Measurements from ENCODE around the gene PALD1.

DNA sequence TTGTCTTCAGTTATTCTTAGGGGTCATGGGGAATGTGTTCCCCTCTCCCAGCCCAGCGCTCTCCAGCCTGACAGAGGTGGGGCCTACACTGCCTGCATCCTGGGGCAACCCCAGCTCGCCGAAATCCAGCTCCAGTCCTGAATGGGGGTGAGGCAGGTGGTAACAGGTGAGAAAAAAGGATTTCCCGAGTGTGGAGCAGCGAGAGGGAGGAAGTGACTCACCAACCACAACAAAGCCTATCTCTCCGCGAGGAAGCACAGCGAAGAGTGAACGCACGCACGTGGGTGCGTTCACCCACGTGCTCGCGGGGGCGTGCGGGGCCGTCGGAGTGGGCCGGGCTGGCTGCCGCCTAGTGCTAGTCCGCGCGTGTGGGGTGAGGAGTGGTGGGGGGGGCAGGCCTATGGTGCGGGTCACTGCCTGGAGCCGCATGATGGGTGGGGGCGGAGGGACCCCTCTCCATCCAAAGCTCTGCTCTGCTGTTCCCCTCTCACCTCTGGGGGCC is 855 bp upstream of the PALD1 start:
- TF ChIP-seq, protein P1, sequence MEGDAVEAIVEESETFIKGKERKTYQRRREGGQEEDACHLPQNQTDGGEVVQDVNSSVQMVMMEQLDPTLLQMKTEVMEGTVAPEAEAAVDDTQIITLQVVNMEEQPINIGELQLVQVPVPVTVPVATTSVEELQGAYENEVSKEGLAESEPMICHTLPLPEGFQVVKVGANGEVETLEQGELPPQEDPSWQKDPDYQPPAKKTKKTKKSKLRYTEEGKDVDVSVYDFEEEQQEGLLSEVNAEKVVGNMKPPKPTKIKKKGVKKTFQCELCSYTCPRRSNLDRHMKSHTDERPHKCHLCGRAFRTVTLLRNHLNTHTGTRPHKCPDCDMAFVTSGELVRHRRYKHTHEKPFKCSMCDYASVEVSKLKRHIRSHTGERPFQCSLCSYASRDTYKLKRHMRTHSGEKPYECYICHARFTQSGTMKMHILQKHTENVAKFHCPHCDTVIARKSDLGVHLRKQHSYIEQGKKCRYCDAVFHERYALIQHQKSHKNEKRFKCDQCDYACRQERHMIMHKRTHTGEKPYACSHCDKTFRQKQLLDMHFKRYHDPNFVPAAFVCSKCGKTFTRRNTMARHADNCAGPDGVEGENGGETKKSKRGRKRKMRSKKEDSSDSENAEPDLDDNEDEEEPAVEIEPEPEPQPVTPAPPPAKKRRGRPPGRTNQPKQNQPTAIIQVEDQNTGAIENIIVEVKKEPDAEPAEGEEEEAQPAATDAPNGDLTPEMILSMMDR (IDR thresholded peaks at IDR 0.05): no peak
- TF ChIP-seq POLR2A (IDR thresholded peaks at IDR 0.05): no peak

Data from right lobe of liver (tissue), 4 donors.